SU-DHL-6 (cell line): ENCODE measurements around the gene EPN1.
A peak's percentile ranks its signal among the peaks of the same experiment; 100 is the strongest.

ENCODE experiments used
- EZH2phosphoT487 ChIP-seq: fragments of 200-600 bp; sonication (generic), shearing (Covaris generic); conservative IDR thresholded peaks from 2 replicates; pipeline ENCODE4 v1.6.1; 2018; ENCODE audit warnings: mild to moderate bottlenecking, antibody characterized with exemption, low read length, moderate library complexity, mixed read lengths
- TF ChIP-seq, protein P1 (sequence below): fragments of 200-600 bp; sonication (generic); IDR thresholded peaks from one replicate; pipeline ENCODE4 v1.5.1; 2017; ENCODE audit warnings: antibody characterized with exemption, mild to moderate bottlenecking, low read length, moderate library complexity; ENCODE audit not compliant: insufficient read depth, poor library complexity, severe bottlenecking

DNA sequence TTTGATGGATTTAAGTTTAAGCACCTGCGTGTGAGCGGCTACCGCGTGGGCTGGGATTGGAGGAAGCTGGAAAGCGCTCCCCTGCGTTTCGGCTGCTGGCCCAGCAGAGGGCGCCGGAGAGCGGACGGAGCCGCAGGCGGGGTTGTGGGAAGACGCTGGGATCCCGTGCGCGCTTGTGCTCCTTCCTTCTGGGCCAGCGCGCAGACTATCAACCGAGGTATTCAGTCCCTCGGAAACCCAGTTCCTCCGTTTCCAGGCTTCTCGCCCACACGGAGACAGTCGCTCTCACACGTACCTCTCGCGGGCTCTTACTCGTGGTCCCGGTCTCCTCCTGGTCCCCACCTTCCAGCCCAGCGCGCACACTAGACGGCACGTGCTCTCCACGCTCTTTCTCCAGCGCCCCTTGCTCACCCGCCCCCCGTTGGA lies 28.8 kb downstream of the EPN1 start:
- TF ChIP-seq, protein P1, sequence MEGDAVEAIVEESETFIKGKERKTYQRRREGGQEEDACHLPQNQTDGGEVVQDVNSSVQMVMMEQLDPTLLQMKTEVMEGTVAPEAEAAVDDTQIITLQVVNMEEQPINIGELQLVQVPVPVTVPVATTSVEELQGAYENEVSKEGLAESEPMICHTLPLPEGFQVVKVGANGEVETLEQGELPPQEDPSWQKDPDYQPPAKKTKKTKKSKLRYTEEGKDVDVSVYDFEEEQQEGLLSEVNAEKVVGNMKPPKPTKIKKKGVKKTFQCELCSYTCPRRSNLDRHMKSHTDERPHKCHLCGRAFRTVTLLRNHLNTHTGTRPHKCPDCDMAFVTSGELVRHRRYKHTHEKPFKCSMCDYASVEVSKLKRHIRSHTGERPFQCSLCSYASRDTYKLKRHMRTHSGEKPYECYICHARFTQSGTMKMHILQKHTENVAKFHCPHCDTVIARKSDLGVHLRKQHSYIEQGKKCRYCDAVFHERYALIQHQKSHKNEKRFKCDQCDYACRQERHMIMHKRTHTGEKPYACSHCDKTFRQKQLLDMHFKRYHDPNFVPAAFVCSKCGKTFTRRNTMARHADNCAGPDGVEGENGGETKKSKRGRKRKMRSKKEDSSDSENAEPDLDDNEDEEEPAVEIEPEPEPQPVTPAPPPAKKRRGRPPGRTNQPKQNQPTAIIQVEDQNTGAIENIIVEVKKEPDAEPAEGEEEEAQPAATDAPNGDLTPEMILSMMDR = peak; percentile 55
- no peak for TF ChIP-seq EZH2phosphoT487
